ENCODE data around the gene CES3.

GRCh38 chr16:66931665-66932064 lies 29.4 kb upstream of the CES3 start:
- TF ChIP-seq CTCF (IDR thresholded peaks at IDR 0.05), result no peak
- TF ChIP-seq POLR2A (IDR thresholded peaks at IDR 0.05), result no peak

Measured in testis (tissue), 2 donors.